OCI-LY3 (cell line): ENCODE data around the gene STH.
"Not testable (repeated sequence)": the region's sequence is repeated elsewhere in the genome, so short reads cannot be mapped to it uniquely, and the experiment has no call there.

Source experiments
- H2AFZ ChIP-seq: fragments of 200-600, 300-600 bp; shearing (Covaris generic); 2 replicates; pipeline ENCODE4 v1.6.0; 2014; ENCODE audit warnings: antibody characterized with exemption, low read depth, low read length
- H3K27ac ChIP-seq: fragments of 200-600, 300-600 bp; sonication (generic); 2 replicates; pipeline ENCODE4 v1.5.1; 2014; ENCODE audit warnings: mild to moderate bottlenecking, low read length, moderate library complexity, mixed read lengths
- H3K27me3 ChIP-seq: fragments of 200-600, 300-600 bp; sonication (generic); 2 replicates; pipeline ENCODE4 v1.6.1; 2014; ENCODE audit warnings: low read depth, low read length, mixed read lengths
- H3K36me3 ChIP-seq: fragments of 200-600, 300-600 bp; sonication (generic); replicated peaks from 2 replicates; pipeline ENCODE3; 2014; ENCODE audit warnings: low read depth, low read length, mixed read lengths
- H3K4me1 ChIP-seq: fragments of 300-600, 200-600 bp; sonication (generic); 2 replicates; pipeline ENCODE4 v1.6.1; 2014; ENCODE audit warnings: low read length, mixed read lengths
- H3K4me2 ChIP-seq: fragments of 200-600, 300-600 bp; sonication (generic); 2 replicates; pipeline ENCODE4 v1.6.1; 2014; ENCODE audit warnings: low read length, mixed read lengths
- H3K4me3 ChIP-seq: fragments of 300-600, 200-600 bp; sonication (generic); 2 replicates; pipeline ENCODE4 v1.5.1; 2014; ENCODE audit warnings: antibody characterized with exemption, mild to moderate bottlenecking, low read length, moderate library complexity
- H3K79me2 ChIP-seq: fragments of 300-600, 200-600 bp; shearing (Covaris generic); 2 replicates; pipeline ENCODE4 v1.6.1; 2014; ENCODE audit warnings: mild to moderate bottlenecking, low read length, mixed read lengths
- H3K9ac ChIP-seq: fragments of 300-600, 200-600 bp; shearing (Covaris generic); 2 replicates; pipeline ENCODE4 v1.6.0; 2014; ENCODE audit warnings: mild to moderate bottlenecking, low read length, moderate library complexity
- H3K9me3 ChIP-seq: fragments of 200-600, 300-600 bp; shearing (Covaris generic); 2 replicates; pipeline ENCODE4 v1.6.1; 2014; ENCODE audit warnings: low read length, mixed read lengths; ENCODE audit not compliant: insufficient read depth
- H4K20me1 ChIP-seq: fragments of 200-600, 300-600 bp; sonication (generic); 2 replicates; pipeline ENCODE4 v1.6.1; 2016; ENCODE audit warnings: low read length, mixed read lengths; ENCODE audit not compliant: insufficient read depth
- EZH2phosphoT487 ChIP-seq: fragments of 200-600 bp; shearing (Covaris generic); IDR thresholded peaks from 2 replicates; pipeline ENCODE4 v1.6.1; 2018; ENCODE audit warnings: antibody characterized with exemption, mixed run types, low read depth
- TF ChIP-seq, protein P1 (sequence below): fragments of 200-600, 300-600 bp; sonication (generic); IDR thresholded peaks from 2 replicates; pipeline ENCODE4 v1.5.1; 2014; ENCODE audit warnings: antibody characterized with exemption, low read length, low read depth

Gene STH

GRCh38 chr17:46020023-46020761 is 21.1 kb downstream of the STH start:
- Histone ChIP-seq H3K27ac (no peak overlapping the region), H3K4me1 (peaks cover 4% of the 10 kb centered on the region; the same call in 1 of the 2 replicates), H3K4me3 (no peak overlapping the region), H3K4me2 (no peak overlapping the region), H3K9ac (no peak overlapping the region), H4K20me1 (no peaks in the 10 kb centered on the region), H3K36me3 (peaks cover 2% of the 10 kb centered on the region), H3K27me3 (no peaks in the 10 kb centered on the region), H3K79me2 (no peaks in the 10 kb centered on the region), H2AFZ (no peak overlapping the region), H3K9me3 (no peaks in the 10 kb centered on the region)
- TF ChIP-seq, protein P1, sequence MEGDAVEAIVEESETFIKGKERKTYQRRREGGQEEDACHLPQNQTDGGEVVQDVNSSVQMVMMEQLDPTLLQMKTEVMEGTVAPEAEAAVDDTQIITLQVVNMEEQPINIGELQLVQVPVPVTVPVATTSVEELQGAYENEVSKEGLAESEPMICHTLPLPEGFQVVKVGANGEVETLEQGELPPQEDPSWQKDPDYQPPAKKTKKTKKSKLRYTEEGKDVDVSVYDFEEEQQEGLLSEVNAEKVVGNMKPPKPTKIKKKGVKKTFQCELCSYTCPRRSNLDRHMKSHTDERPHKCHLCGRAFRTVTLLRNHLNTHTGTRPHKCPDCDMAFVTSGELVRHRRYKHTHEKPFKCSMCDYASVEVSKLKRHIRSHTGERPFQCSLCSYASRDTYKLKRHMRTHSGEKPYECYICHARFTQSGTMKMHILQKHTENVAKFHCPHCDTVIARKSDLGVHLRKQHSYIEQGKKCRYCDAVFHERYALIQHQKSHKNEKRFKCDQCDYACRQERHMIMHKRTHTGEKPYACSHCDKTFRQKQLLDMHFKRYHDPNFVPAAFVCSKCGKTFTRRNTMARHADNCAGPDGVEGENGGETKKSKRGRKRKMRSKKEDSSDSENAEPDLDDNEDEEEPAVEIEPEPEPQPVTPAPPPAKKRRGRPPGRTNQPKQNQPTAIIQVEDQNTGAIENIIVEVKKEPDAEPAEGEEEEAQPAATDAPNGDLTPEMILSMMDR, result no peak
- no peak for TF ChIP-seq EZH2phosphoT487

- no peaks in the 10 kb centered on the region for H4K20me1 ChIP-seq
- H3K9ac ChIP-seq, result no peak overlapping the region
- H3K9me3 ChIP-seq, result no peaks in the 10 kb centered on the region
- no peak overlapping the region for H3K4me2 ChIP-seq
- H3K27ac ChIP-seq, result no peak overlapping the region
- H3K4me1 ChIP-seq, result peaks cover 4% of the 10 kb centered on the region; the same call in 1 of the 2 replicates
- peaks cover 2% of the 10 kb centered on the region for H3K36me3 ChIP-seq
- no peak overlapping the region for H2AFZ ChIP-seq
- no peaks in the 10 kb centered on the region for H3K79me2 ChIP-seq
- no peak overlapping the region for H3K4me3 ChIP-seq
- no peaks in the 10 kb centered on the region for H3K27me3 ChIP-seq
- TF ChIP-seq, protein P1, result no peak
- no peak for TF ChIP-seq EZH2phosphoT487
Measured at GRCh38 chr17:46020998-46021397, 21.9 kb downstream of the STH start.

DNA sequence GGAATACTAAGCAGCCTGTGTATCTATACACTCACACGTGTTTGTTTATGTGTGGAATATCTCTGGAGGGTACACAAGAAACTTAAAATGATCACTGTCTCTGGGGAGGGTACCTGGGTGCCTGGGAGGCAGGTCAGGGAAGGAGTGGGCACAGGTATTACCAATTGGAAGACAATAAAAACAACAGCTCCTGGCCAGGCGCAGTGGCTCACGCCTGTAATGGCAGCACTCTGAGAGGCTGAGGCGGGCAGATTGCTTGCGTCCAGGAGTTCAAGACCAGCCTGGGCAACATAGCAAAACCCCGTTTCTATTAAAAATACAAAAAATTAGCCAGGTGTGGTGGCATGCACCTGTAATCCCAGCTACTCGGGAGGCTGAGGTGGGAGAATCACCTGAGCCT is 24.3 kb downstream of the STH start:
- H3K27me3 ChIP-seq, result not testable (repeated sequence)

DNA sequence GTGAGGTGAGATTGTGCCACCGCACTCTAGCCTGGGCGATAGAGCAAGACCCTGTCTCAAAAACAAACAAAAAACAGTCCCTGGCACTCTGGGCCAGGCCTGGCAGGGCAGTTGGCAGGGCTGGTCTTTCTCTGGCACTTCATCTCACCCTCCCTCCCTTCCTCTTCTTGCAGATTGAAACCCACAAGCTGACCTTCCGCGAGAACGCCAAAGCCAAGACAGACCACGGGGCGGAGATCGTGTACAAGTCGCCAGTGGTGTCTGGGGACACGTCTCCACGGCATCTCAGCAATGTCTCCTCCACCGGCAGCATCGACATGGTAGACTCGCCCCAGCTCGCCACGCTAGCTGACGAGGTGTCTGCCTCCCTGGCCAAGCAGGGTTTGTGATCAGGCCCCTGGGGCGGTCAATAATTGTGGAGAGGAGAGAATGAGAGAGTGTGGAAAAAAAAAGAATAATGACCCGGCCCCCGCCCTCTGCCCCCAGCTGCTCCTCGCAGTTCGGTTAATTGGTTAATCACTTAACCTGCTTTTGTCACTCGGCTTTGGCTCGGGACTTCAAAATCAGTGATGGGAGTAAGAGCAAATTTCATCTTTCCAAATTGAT is 24.8 kb downstream of the STH start:
- TF ChIP-seq, protein P1, result no peak
- no peak for TF ChIP-seq EZH2phosphoT487
- H3K4me3 ChIP-seq, result no peak overlapping the region
- peaks cover 6% of the 10 kb centered on the region for H3K36me3 ChIP-seq
- peaks cover 4% of the 10 kb centered on the region; the same call in 1 of the 2 replicates for H3K4me1 ChIP-seq
- peaks cover 5% of the 10 kb centered on the region; the same call in 1 of the 2 replicates for H4K20me1 ChIP-seq
- H3K9me3 ChIP-seq, result no peaks in the 10 kb centered on the region
- H3K27ac ChIP-seq, result no peak overlapping the region
- no peak overlapping the region for H2AFZ ChIP-seq
- H3K9ac ChIP-seq, result no peak overlapping the region
- H3K4me2 ChIP-seq, result no peak overlapping the region
- no peaks in the 10 kb centered on the region for H3K27me3 ChIP-seq
- no peaks in the 10 kb centered on the region for H3K79me2 ChIP-seq

More for the DNA sequence above, 24.3 kb downstream of the STH start:
- not testable (repeated sequence) for H3K79me2 ChIP-seq, H2AFZ ChIP-seq, H3K4me2 ChIP-seq, H3K4me1 ChIP-seq, H3K9ac ChIP-seq, H4K20me1 ChIP-seq, H3K9me3 ChIP-seq, H3K36me3 ChIP-seq, H3K27ac ChIP-seq, H3K4me3 ChIP-seq
